ENCODE results near the gene SPAG16.

Gene SPAG16

GRCh38 chr2:213237251-213237650, 47.0 kb upstream of the SPAG16 start:
- H3K27ac ChIP-seq (ENCODE audit: low read depth, low read length): peak overlapping the region; percentile 99
- H3K4me2 ChIP-seq (ENCODE audit: low read depth, low read length, poor library complexity, severe bottlenecking): peak overlapping the region; percentile 99
- H3K79me2 ChIP-seq (ENCODE audit: insufficient read depth, low read length): peaks cover 21% of the 10 kb centered on the region
- TF ChIP-seq CTCF (IDR thresholded peaks at IDR 0.05; ENCODE audit: insufficient read depth, low read length, poor library complexity, severe bottlenecking): no peak
- no peak for TF ChIP-seq EZH2phosphoT487 (conservative IDR thresholded peaks at IDR 0.05; ENCODE audit: low read length)
- H3K9me2 ChIP-seq (replicated peaks; ENCODE audit: insufficient read depth, low read length): no peaks in the 10 kb centered on the region
- H4K20me1 ChIP-seq (ENCODE audit: low read depth, low read length): no peaks in the 10 kb centered on the region
- no peaks in the 10 kb centered on the region for H3K9me3 ChIP-seq (ENCODE audit: insufficient read depth, low read length)
- peak overlapping the region; percentile 69 for H3K9ac ChIP-seq (ENCODE audit: low read length)
- H3K4me3 ChIP-seq (ENCODE audit: insufficient read depth, low read length, poor library complexity, severe bottlenecking): peak overlapping the region; percentile 51
- no peaks in the 10 kb centered on the region for H3K36me3 ChIP-seq (ENCODE audit: low read length)
- peaks cover 92% of the 10 kb centered on the region for H3F3A ChIP-seq (ENCODE audit: insufficient read depth)
- H3K27me3 ChIP-seq (ENCODE audit: low read length): no peaks in the 10 kb centered on the region
- H2AFZ ChIP-seq (ENCODE audit: low read depth, low read length, severe bottlenecking): no peak overlapping the region

- H3K27ac ChIP-seq (ENCODE audit: low read depth, low read length): peak overlapping the region; percentile 99
- H3K79me2 ChIP-seq (ENCODE audit: insufficient read depth, low read length): peaks cover 21% of the 10 kb centered on the region
- no peaks in the 10 kb centered on the region for H3K9me2 ChIP-seq (replicated peaks; ENCODE audit: insufficient read depth, low read length)
- H3F3A ChIP-seq (ENCODE audit: insufficient read depth): peaks cover 92% of the 10 kb centered on the region
- no peaks in the 10 kb centered on the region for H3K27me3 ChIP-seq (ENCODE audit: low read length)
- H4K20me1 ChIP-seq (ENCODE audit: low read depth, low read length): no peaks in the 10 kb centered on the region
- peak overlapping the region; percentile 51 for H3K4me3 ChIP-seq (ENCODE audit: insufficient read depth, low read length, poor library complexity, severe bottlenecking)
- H3K9ac ChIP-seq (ENCODE audit: low read length): peak overlapping the region; percentile 69
- TF ChIP-seq EZH2phosphoT487 (conservative IDR thresholded peaks at IDR 0.05; ENCODE audit: low read length): no peak
- no peak for TF ChIP-seq CTCF (IDR thresholded peaks at IDR 0.05; ENCODE audit: insufficient read depth, low read length, poor library complexity, severe bottlenecking)
- no peak overlapping the region for H2AFZ ChIP-seq (ENCODE audit: low read depth, low read length, severe bottlenecking)
- H3K36me3 ChIP-seq (ENCODE audit: low read length): no peaks in the 10 kb centered on the region
- H3K4me2 ChIP-seq (ENCODE audit: low read depth, low read length, poor library complexity, severe bottlenecking): peak overlapping the region; percentile 99
- H3K9me3 ChIP-seq (ENCODE audit: insufficient read depth, low read length): no peaks in the 10 kb centered on the region
Observed at GRCh38 chr2:213237787-213238186, 46.5 kb upstream of the SPAG16 start.

GRCh38 chr2:213238753-213239495, 45.3 kb upstream of the SPAG16 start:
- H3K4me3 ChIP-seq (ENCODE audit: insufficient read depth, low read length, poor library complexity, severe bottlenecking): peak overlapping the region; percentile 51
- peak overlapping the region; percentile 99 for H3K27ac ChIP-seq (ENCODE audit: low read depth, low read length)
- H2AFZ ChIP-seq (ENCODE audit: low read depth, low read length, severe bottlenecking): no peak overlapping the region
- H3K4me2 ChIP-seq (ENCODE audit: low read depth, low read length, poor library complexity, severe bottlenecking): peak overlapping the region; percentile 99
- peaks cover 93% of the 10 kb centered on the region for H3F3A ChIP-seq (ENCODE audit: insufficient read depth)
- H3K36me3 ChIP-seq (ENCODE audit: low read length): no peaks in the 10 kb centered on the region
- H3K79me2 ChIP-seq (ENCODE audit: insufficient read depth, low read length): peaks cover 21% of the 10 kb centered on the region
- peak overlapping the region; percentile 69 for H3K9ac ChIP-seq (ENCODE audit: low read length)
- no peaks in the 10 kb centered on the region for H4K20me1 ChIP-seq (ENCODE audit: low read depth, low read length)
- H3K27me3 ChIP-seq (ENCODE audit: low read length): no peaks in the 10 kb centered on the region
- H3K9me3 ChIP-seq (ENCODE audit: insufficient read depth, low read length): no peaks in the 10 kb centered on the region
- H3K9me2 ChIP-seq (replicated peaks; ENCODE audit: insufficient read depth, low read length): no peaks in the 10 kb centered on the region
- TF ChIP-seq CTCF (IDR thresholded peaks at IDR 0.05; ENCODE audit: insufficient read depth, low read length, poor library complexity, severe bottlenecking) (no peak), EZH2phosphoT487 (conservative IDR thresholded peaks at IDR 0.05; ENCODE audit: low read length) (no peak)
